NB4 (cell line): ENCODE results near the gene MAS1L.

Experiments
- POLR2A ChIP-seq: IDR thresholded peaks from 2 replicates; pipeline ENCODE4 v1.6.1; 2011; ENCODE audit warnings: mild to moderate bottlenecking; ENCODE audit not compliant: insufficient read length; ENCODE audit errors: extremely low read depth
- TF ChIP-seq, protein P1 (sequence below): IDR thresholded peaks from one replicate; pipeline ENCODE4 v1.5.1; 2012; ENCODE audit warnings: low read depth, low read length

DNA sequence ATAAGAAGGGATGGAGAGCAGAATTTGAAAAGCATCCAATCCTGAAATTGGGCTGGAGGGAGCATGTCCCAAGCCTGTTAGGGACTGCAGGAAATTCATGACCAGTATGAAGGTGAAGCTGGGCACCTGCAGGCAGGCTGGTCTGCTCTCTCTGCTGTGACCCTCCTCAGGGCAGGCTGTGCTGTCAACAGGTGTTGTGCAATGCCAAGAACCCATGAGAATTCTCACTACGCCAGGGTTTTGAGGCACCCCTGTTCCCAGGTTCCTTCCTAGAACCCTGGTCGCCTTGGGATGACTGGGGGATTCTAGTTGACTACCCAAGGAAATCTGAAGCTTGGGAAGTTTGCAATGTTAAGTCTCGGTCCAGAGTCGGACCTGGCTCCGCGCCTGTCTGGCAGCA lies 13.3 kb upstream of the MAS1L start:
- no peak for TF ChIP-seq POLR2A
- TF ChIP-seq, protein P1, sequence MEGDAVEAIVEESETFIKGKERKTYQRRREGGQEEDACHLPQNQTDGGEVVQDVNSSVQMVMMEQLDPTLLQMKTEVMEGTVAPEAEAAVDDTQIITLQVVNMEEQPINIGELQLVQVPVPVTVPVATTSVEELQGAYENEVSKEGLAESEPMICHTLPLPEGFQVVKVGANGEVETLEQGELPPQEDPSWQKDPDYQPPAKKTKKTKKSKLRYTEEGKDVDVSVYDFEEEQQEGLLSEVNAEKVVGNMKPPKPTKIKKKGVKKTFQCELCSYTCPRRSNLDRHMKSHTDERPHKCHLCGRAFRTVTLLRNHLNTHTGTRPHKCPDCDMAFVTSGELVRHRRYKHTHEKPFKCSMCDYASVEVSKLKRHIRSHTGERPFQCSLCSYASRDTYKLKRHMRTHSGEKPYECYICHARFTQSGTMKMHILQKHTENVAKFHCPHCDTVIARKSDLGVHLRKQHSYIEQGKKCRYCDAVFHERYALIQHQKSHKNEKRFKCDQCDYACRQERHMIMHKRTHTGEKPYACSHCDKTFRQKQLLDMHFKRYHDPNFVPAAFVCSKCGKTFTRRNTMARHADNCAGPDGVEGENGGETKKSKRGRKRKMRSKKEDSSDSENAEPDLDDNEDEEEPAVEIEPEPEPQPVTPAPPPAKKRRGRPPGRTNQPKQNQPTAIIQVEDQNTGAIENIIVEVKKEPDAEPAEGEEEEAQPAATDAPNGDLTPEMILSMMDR = no peak
